ENCODE results near the gene POMP.

Gene POMP

DNA sequence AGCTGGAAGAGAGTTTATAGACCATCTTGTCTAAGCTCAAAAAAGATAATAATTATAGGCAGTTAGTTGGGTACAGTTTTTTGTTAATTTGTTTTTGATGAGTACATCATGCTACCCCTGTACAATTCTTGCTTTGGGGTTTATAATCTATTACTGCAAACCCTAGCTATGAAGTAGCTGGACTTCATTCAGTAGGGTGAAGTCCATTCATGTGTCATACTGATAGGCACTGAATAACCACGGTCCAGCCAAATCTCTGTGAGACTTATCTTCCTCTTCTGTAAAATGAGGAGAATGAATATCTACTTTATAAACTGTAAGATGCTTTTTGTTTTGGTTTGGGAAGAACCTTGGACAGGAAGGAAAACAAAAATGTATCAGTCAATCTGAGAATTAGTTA, 40.3 kb downstream of the POMP start:
- H3K9ac ChIP-seq (ENCODE audit: insufficient read length, low read depth) = no peak overlapping the region
- H3K4me1 ChIP-seq (ENCODE audit: insufficient read depth, insufficient read length) = no peaks in the 10 kb centered on the region
- H3K27me3 ChIP-seq (ENCODE audit: insufficient read depth, insufficient read length) = no peaks in the 10 kb centered on the region
- DNase-seq (ENCODE audit: low read depth, low spot score) = no peak
- TF ChIP-seq YY1 (IDR thresholded peaks at IDR 0.05; ENCODE audit: insufficient read depth, insufficient read length) (no peak), ZNF274 (IDR thresholded peaks at IDR 0.05; ENCODE audit: low read depth, low read length) (no peak), SUZ12 (IDR thresholded peaks at IDR 0.05; ENCODE audit: extremely low read depth, insufficient read depth, insufficient read length) (no peak)
- no peaks in the 10 kb centered on the region for H3K9me3 ChIP-seq (ENCODE audit: insufficient read depth, low read length)
- no peak overlapping the region for H3K4me3 ChIP-seq (ENCODE audit: insufficient read length, low read depth)
- H3K36me3 ChIP-seq (ENCODE audit: insufficient read depth, insufficient read length, low read length) = no peaks in the 10 kb centered on the region

DNA sequence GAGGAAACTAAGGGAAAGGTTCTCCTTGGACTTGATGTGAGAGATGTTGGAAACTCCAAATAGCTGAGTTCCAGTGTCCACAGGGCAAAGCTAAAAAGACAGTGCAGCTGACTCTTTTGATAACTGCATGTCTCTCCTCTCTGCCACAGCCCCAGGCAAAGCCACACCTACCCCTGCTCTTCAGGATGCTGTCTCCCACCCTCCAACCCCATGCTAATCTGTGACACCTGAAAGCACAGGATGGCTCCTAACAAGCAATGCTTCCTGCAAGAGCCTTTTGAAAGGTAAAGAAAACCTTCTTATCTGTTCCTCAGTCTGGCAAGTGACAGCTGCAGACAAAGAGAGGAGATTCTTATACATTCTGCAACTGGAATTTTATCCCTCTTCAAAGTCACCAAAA, 45.4 kb downstream of the POMP start:
- DNase-seq (ENCODE audit: low read depth, low spot score) = no peak
- Histone ChIP-seq H3K9ac (ENCODE audit: insufficient read length, low read depth) (no peak overlapping the region), H3K27me3 (ENCODE audit: insufficient read depth, insufficient read length) (no peaks in the 10 kb centered on the region), H3K9me3 (ENCODE audit: insufficient read depth, low read length) (no peaks in the 10 kb centered on the region), H3K4me1 (ENCODE audit: insufficient read depth, insufficient read length) (no peaks in the 10 kb centered on the region), H3K4me3 (ENCODE audit: insufficient read length, low read depth) (no peak overlapping the region), H3K36me3 (ENCODE audit: insufficient read depth, insufficient read length, low read length) (no peaks in the 10 kb centered on the region)
- TF ChIP-seq SUZ12 (IDR thresholded peaks at IDR 0.05; ENCODE audit: extremely low read depth, insufficient read depth, insufficient read length) (no peak), YY1 (IDR thresholded peaks at IDR 0.05; ENCODE audit: insufficient read depth, insufficient read length) (no peak), ZNF274 (IDR thresholded peaks at IDR 0.05; ENCODE audit: low read depth, low read length) (no peak)

DNA sequence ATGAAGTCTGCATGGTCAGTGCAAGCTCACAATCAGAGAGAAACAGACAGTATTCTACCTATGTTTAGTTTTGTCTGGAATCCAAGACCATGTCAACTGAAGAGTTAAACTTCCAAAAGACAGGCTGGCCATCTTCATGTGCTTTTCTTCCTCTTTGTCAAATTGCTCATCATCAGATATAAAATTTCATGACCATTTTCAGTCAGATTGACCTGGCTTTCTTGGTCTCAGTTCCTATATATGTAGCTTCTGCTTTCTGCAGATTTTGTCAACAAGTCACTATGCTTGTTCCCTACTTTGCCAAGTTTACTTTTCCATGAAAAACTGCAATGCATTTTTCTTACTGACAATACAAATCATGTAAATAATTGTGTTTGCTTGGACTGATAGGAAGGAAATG, 46.0 kb downstream of the POMP start:
- no peaks in the 10 kb centered on the region for H3K9me3 ChIP-seq (ENCODE audit: insufficient read depth, low read length)
- no peaks in the 10 kb centered on the region for H3K27me3 ChIP-seq (ENCODE audit: insufficient read depth, insufficient read length)
- TF ChIP-seq ZNF274 (IDR thresholded peaks at IDR 0.05; ENCODE audit: low read depth, low read length) = no peak
- no peak for TF ChIP-seq YY1 (IDR thresholded peaks at IDR 0.05; ENCODE audit: insufficient read depth, insufficient read length)
- TF ChIP-seq SUZ12 (IDR thresholded peaks at IDR 0.05; ENCODE audit: extremely low read depth, insufficient read depth, insufficient read length) = no peak
- DNase-seq (ENCODE audit: low read depth, low spot score) = no peak
- no peak overlapping the region for H3K4me3 ChIP-seq (ENCODE audit: insufficient read length, low read depth)
- no peak overlapping the region for H3K9ac ChIP-seq (ENCODE audit: insufficient read length, low read depth)
- H3K36me3 ChIP-seq (ENCODE audit: insufficient read depth, insufficient read length, low read length) = no peaks in the 10 kb centered on the region
- no peaks in the 10 kb centered on the region for H3K4me1 ChIP-seq (ENCODE audit: insufficient read depth, insufficient read length)

DNA sequence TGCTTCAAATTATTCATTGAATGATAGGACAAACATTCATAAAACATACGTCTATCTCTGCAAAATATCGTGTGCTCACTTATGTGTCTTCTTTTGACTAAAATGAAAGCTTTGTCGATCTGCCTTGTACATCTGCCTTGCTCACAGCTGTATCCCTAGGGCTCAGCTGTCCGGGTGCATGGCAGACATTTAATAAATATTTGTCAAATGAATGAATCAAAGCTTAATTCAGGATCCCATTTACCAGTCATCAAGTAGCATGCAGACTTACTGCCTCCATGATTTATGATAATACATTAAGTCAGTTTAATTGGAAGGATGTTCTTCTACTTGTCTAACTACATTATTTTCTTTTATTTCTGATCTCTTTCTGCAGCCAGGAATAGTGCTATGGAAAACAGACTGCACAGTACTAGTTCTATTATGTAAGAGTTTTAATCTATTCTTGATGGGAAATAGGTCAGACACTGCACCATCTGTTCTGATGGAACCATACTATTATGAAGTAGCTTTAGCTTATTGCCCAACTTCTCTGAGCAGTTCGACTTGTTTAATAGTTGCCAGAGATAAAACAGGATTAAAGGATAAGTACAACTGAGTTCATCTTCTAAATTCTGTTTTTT, 46.6 kb downstream of the POMP start:
- no peak for TF ChIP-seq SUZ12 (IDR thresholded peaks at IDR 0.05; ENCODE audit: extremely low read depth, insufficient read depth, insufficient read length)
- no peak for TF ChIP-seq ZNF274 (IDR thresholded peaks at IDR 0.05; ENCODE audit: low read depth, low read length)
- TF ChIP-seq YY1 (IDR thresholded peaks at IDR 0.05; ENCODE audit: insufficient read depth, insufficient read length) = no peak
- no peaks in the 10 kb centered on the region for H3K4me1 ChIP-seq (ENCODE audit: insufficient read depth, insufficient read length)

DNA sequence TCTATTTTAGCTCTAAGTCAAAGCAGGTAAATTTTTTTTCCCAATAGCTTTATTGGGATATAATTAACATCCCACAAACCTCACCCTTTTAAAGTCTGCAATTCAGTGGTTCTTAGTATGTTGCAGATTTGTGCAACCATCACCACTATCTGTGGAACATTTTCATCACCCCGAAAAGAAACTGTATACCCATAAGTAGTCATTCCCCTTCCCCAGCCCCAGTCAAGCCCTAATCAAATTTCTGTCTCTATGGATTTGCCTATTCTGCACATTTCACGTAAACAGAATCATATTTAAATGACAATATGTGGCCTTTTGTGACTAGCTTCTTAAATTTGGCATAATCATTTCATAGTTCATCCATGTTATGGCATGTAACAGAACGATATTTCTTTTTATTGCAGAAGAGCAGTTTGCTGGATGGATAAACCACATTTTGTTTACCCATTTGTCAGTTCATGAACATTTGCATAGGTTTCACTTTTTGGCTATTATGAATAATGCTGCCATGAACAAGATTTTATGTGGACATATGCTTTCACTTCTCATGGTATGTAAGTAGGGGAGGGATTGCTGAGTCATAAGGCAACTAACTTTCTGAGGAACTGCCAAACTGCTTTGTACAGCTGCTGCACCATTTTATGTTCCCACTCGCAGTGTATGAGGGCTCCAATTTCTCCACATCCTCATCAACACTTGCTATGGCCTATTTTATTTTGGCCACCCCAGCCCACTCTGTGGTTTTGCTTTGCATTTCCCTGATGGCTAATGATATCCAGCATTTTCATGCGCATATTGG, 48.9 kb downstream of the POMP start:
- no peak overlapping the region for H3K4me3 ChIP-seq (ENCODE audit: insufficient read length, low read depth)
- no peak for DNase-seq (ENCODE audit: low read depth, low spot score)
- no peaks in the 10 kb centered on the region for H3K27me3 ChIP-seq (ENCODE audit: insufficient read depth, insufficient read length)
- H3K36me3 ChIP-seq (ENCODE audit: insufficient read depth, insufficient read length, low read length) = no peaks in the 10 kb centered on the region
- no peaks in the 10 kb centered on the region for H3K9me3 ChIP-seq (ENCODE audit: insufficient read depth, low read length)
- TF ChIP-seq YY1 (IDR thresholded peaks at IDR 0.05; ENCODE audit: insufficient read depth, insufficient read length) (no peak), ZNF274 (IDR thresholded peaks at IDR 0.05; ENCODE audit: low read depth, low read length) (no peak), SUZ12 (IDR thresholded peaks at IDR 0.05; ENCODE audit: extremely low read depth, insufficient read depth, insufficient read length) (no peak)
- no peaks in the 10 kb centered on the region for H3K4me1 ChIP-seq (ENCODE audit: insufficient read depth, insufficient read length)
- H3K9ac ChIP-seq (ENCODE audit: insufficient read length, low read depth) = no peak overlapping the region

More for the DNA sequence above, 46.6 kb downstream of the POMP start:
- Histone ChIP-seq H3K36me3 (ENCODE audit: insufficient read depth, insufficient read length, low read length) (no peaks in the 10 kb centered on the region), H3K9me3 (ENCODE audit: insufficient read depth, low read length) (no peaks in the 10 kb centered on the region), H3K4me3 (ENCODE audit: insufficient read length, low read depth) (no peak overlapping the region), H3K27me3 (ENCODE audit: insufficient read depth, insufficient read length) (no peaks in the 10 kb centered on the region), H3K9ac (ENCODE audit: insufficient read length, low read depth) (no peak overlapping the region)
- DNase-seq (ENCODE audit: low read depth, low spot score) = no peak

DNA sequence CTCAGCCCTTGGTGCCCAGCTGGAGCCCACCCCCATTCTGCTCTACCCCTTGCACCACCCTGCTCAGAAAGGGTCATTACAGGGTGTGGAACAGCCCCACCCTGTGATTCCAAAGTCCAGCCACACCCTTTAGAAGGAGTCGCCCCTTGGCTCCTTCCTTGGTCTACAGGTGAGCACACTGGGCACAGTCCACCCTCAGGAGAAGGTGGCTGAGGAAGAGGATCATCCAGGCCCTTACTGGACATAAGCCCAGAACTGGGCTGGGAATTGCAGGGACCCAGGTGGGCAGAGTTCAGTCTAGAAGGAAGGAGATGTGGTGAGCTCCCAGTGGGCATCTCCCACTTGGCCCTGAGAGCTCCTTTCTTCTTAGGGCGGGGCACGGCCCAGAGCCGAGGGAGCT, 51.2 kb downstream of the POMP start:
- Histone ChIP-seq H3K4me1 (ENCODE audit: insufficient read depth, insufficient read length) (no peaks in the 10 kb centered on the region), H3K36me3 (ENCODE audit: insufficient read depth, insufficient read length, low read length) (no peaks in the 10 kb centered on the region), H3K9me3 (ENCODE audit: insufficient read depth, low read length) (no peaks in the 10 kb centered on the region), H3K27me3 (ENCODE audit: insufficient read depth, insufficient read length) (no peaks in the 10 kb centered on the region), H3K9ac (ENCODE audit: insufficient read length, low read depth) (no peak overlapping the region), H3K4me3 (ENCODE audit: insufficient read length, low read depth) (no peak overlapping the region)
- DNase-seq (ENCODE audit: low read depth, low spot score) = no peak
- TF ChIP-seq ZNF274 (IDR thresholded peaks at IDR 0.05; ENCODE audit: low read depth, low read length) = no peak
- no peak for TF ChIP-seq SUZ12 (IDR thresholded peaks at IDR 0.05; ENCODE audit: extremely low read depth, insufficient read depth, insufficient read length)
- TF ChIP-seq YY1 (IDR thresholded peaks at IDR 0.05; ENCODE audit: insufficient read depth, insufficient read length) = no peak

DNA sequence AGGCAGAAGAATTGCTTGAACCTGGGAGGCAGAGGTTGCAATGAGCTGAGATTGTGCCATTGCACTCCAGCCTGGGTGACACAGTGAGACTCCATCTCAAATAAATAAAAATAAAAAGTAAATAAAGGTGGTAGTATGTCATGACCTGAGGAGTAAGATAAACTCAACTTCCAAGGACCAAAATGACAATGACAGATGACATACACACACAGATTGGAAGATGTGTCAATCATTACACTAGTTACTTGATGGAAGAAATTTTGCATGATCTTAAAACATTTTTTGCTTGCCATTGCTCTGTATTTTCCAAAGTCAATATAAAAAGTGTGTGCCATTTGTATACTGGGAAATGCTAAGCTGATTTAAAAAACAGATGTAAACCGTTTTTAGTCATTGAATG, 55.7 kb downstream of the POMP start:
- no peak for DNase-seq (ENCODE audit: low read depth, low spot score)
- no peaks in the 10 kb centered on the region for H3K9me3 ChIP-seq (ENCODE audit: insufficient read depth, low read length)
- no peaks in the 10 kb centered on the region for H3K36me3 ChIP-seq (ENCODE audit: insufficient read depth, insufficient read length, low read length)
- peaks cover 2% of the 10 kb centered on the region for H3K4me1 ChIP-seq (ENCODE audit: insufficient read depth, insufficient read length)
- H3K4me3 ChIP-seq (ENCODE audit: insufficient read length, low read depth) = no peak overlapping the region
- peaks cover 31% of the 10 kb centered on the region for H3K27me3 ChIP-seq (ENCODE audit: insufficient read depth, insufficient read length)
- no peak overlapping the region for H3K9ac ChIP-seq (ENCODE audit: insufficient read length, low read depth)
- TF ChIP-seq YY1 (IDR thresholded peaks at IDR 0.05; ENCODE audit: insufficient read depth, insufficient read length) = no peak
- TF ChIP-seq ZNF274 (IDR thresholded peaks at IDR 0.05; ENCODE audit: low read depth, low read length) = no peak
- no peak for TF ChIP-seq SUZ12 (IDR thresholded peaks at IDR 0.05; ENCODE audit: extremely low read depth, insufficient read depth, insufficient read length)
